Activated T-cell treated with anti-CD3 and anti-CD28 coated beads for 24 hours (primary cell): ENCODE measurements around the gene ITGA11.
"Not testable (repeated sequence)": the region's sequence is repeated elsewhere in the genome, so short reads cannot be mapped to it uniquely, and the experiment has no call there.

ENCODE experiments used
- DNase-seq: peaks from one replicate; pipeline ENCODE4 v3.0.0-alpha.2; 2020; ENCODE audit warnings: low read depth

Gene ITGA11

GRCh38 chr15:68425428-68426060 lies 6.4 kb downstream of the ITGA11 start:
- no peak for DNase-seq

DNA sequence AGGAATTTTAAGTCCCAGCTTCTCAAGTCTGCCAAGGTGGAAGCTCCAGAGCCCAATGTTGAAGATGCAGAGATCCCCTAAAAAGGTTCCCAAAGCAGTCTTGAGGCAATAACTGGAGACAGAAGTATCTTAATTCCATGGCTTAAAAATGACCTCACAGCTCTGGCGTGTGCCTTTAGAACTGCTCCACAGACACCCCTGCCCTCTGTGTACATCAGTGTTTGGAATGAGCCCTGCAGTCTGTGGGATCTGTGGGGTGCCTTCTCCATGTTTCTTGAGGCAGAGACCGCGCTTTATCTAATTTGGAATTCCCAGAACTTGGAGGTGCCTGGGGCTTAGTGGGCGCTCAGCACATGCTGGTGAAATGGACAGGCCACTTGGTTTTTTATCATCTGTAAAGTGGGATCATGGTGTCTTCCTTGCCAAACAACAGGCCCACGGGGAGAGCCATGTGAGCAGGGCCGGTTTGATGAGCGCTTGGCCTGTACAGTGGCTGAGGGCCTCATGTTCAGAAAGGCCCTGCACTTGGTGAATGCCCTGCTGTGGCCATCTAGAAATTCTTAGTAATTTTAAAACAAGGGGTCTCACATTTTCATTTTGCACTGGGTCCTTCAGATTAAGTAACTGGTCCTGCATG lies 7.1 kb downstream of the ITGA11 start:
- DNase-seq, result no peak

- no peak for DNase-seq
These were observed 8.3 kb downstream of the ITGA11 start for GRCh38 chr15:68423359-68424296.

DNA sequence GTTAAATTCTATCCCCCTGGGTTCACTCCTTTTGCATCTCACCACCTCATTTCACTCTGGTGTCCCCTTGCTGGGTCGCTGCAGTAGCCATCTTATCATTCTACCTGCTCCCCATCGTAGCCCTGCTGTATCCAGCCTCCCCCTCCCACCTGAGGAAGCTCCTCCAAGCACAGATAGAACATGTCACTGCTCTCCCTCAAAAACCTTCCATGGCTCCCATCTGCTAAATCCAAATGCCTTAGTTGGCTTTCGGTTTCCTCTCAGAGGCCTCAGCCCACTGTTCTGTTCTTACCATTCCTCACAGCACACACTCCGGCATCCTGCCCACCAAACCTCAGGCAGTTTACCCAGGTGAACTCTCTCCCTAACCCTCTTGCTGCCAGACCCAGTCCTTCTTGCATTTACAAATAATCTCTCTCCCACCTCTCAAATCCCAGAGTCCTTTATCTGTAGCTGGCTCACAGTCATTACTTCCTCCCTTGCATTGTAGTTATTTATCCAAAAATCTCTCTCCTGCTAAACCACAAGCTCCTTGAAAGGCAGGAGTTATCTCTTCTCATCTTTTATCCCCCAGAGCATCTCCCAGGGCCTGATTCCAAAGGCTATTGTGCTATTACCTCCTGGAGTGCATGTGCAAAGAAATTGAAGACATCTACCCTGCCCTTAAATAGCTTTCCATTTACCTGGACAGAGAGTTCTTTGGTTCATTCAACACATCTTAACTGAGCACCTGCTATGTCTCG lies 9.4 kb downstream of the ITGA11 start:
- DNase-seq, result not testable (repeated sequence)

GRCh38 chr15:68421798-68422402 lies 10.1 kb downstream of the ITGA11 start:
- DNase-seq, result no peak

DNA sequence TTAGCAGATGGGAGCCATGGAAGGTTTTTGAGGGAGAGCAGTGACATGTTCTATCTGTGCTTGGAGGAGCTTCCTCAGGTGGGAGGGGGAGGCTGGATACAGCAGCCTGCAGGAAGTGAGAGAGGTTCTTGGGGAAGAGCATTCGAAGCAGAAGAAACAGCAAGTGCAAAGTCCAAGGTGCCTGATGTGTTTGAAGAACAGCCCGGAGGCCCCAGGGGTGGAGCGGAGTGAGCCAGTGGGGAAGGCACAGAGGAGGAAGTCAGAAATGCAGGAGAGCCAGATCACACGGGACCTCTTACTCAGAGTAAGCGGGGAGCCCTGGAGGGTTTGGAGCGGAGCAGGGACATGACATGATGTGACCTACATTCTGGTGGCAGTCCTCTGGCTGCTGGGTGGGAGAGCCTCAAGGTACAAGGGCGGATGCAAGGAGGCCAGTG lies 10.8 kb downstream of the ITGA11 start:
- DNase-seq, result no peak

GRCh38 chr15:68420186-68420684 lies 11.7 kb downstream of the ITGA11 start:
- no peak for DNase-seq

- DNase-seq, result no peak
These were observed 12.4 kb downstream of the ITGA11 start for GRCh38 chr15:68419301-68420175.

DNA sequence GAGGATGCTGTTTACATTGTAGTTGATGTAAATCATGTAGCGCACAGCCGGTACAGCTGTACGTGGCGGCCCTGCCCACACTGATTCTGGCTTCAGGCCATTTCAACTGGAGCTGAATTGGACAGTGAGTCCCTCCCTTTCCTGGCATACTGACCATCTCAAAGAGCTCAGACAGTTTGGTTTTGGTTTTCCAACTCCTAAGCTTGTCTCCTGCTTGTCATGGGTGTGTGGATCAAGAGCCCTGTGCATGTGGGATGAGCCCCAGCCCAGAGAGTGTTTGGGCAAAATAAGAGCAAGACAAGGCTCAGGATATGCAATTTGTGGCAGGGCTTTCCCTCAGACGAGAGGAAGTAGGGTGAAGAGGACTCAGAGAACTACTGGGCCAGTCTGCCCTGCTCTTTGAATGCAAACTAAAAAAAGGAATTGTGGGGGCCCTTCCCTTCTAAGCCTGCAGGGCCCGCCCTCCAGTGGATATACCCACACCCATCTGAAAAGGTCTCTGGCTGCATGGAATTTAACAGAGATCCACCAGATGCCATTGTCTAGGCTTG lies 13.3 kb downstream of the ITGA11 start:
- no peak for DNase-seq

- no peak for DNase-seq
These were observed 14.1 kb downstream of the ITGA11 start for GRCh38 chr15:68417897-68418296.

- no peak for DNase-seq
These were observed 14.9 kb downstream of the ITGA11 start for GRCh38 chr15:68417051-68417450.

DNA sequence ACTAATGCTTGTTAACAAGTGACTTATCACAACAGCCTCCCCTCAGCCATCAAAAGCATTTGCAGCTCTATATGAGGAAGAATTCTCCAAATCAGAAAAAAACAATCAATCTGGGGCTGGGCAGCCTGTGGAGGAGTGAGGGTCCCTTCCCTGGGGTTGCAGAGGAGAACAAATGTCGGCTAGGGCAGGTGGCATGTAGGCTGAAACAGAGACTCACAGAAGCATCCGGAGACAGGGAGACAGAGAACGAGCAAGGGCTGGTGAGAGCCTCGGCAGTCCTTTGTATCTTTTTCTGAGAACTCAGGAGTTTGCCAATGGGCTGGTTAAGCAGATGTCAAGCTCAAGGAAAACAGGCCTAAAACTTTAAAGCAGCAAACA lies 15.8 kb downstream of the ITGA11 start:
- DNase-seq, result no peak

DNA sequence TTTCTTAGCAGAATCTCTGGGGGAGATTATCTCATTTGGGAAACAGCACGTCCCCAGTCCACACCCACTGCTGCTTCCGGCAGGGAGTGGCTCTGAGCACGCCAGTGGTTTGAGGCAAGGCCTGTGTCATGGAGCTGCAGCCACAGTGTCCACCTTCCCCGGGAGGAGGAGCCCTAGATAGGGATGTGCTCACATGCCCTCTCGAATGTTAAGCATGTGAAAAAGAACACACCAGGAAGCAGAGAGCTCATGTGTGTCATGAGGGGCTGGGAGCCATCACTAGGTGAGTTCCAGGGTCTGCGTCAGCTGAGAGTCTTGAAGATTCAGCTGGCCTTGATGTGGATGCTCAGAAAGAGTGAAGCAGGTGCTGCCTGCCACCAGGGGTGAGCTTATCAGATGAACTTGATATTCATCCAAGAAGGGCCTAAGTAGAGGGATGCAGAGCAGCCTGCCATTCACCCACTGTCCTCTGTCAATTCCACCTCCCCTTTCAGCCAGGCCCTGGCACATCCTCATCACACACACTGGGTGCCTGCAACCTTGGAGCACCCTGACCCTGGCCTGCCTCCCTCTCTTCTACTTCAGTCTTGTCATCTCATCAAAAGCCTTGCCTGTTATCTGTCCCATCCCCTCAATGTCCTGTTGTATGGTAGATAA lies 16.3 kb downstream of the ITGA11 start:
- DNase-seq, result no peak

DNA sequence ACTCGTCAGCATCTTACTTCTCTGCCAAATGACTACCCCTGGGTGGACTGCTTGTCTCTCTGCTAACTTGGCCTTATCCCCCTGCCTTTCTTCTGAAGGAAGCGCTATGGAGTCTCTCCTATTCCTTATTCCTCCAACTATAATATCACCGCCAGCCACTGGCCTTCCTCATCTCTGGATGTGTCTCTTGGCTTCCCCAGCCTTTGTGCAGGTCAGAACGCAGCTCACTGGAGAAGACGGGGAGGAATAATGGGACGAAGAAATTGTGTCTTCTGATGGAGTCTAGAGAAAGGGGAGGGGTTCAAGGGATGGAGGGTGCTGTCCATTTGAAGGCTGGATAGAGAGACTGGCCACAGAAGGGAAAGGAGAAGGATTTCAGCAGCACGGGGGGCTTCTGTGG lies 16.9 kb downstream of the ITGA11 start:
- no peak for DNase-seq

DNA sequence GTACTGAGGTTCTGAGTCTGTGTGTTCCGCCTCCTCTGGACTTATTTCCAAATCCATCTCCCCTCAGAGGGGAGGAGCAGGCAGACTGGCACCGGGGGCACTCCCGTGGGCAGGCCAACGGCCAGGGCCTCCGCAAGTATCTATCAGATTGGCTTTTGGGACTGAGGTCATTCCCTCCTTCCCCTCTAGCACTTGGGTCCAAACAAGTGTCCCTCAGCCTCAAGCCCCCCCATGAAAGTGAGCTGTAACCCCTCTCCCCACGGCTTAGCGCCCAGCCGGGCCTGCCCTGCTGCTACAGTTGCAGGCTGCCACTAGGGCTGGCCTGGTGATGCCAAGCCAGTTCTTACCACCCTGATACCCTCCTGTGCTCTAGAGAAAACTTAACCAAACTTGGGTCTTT lies 17.4 kb downstream of the ITGA11 start:
- no peak for DNase-seq

DNA sequence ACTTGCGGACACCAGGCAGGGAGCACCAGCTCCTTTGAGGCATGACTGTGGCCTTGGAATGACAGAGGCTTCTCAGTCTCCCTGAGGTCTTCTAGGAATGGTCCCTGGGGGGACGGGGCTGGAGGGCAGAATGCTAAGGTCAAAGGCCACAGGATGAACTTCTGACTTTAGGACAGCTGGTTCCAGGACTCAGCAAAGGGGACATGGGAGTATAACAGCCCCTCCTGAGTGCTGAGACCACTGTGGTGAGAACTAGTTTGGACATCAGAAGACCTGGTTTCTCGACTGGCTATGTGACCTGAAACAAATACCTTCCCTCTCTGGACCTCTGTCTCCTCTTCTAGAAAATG lies 17.8 kb downstream of the ITGA11 start:
- no peak for DNase-seq

- DNase-seq, result no peak
These were observed 18.4 kb downstream of the ITGA11 start for GRCh38 chr15:68413363-68414205.

DNA sequence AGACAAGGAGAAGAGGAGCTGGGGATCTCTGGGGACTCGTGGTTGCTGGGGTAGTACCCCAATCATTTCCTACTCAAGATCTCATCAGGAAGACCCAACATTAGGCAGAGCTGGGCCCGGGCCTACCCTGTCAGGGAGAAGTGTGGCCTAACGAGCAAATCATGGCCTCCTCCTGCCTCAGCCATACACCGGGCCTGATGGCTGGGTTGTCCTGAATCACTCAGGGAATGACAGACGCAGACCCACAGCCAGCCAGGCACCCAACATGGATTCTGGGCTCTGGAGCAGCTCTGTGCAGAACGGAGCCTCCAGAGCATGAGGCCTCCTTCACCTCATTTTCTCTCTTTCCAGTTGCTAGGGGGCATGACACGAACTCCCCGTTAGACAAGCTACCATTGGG lies 19.7 kb downstream of the ITGA11 start:
- no peak for DNase-seq

DNA sequence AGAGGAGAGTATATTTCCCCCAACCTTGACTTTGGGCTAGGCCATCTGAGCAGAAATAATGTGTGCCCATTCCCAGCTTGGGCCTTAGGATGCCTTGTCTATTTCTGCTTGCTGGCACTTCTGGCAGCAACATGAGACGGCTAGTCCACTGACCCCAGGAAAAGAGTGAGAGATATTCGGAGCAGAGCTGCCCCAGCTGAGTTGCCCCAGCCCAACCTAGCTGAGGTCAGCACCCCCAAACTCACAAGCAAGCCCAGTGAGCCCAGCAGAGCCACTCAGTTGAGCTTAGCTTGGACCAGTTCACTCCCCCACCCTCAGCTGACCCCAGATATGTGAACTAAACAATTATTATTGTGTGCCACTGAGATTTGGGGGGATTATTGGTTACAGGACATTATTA lies 20.2 kb downstream of the ITGA11 start:
- DNase-seq, result no peak
